DOHH2 (cell line): ENCODE measurements around the gene SGSH.
"Not testable (repeated sequence)": the region's sequence is repeated elsewhere in the genome, so short reads cannot be mapped to it uniquely, and the experiment has no call there.

Experiments
- H3F3A ChIP-seq: fragments of 200-600 bp; sonication (generic), shearing (Covaris generic); 2 replicates; pipeline ENCODE4 v1.6.0; 2016; ENCODE audit warnings: antibody characterized with exemption, mild to moderate bottlenecking; ENCODE audit not compliant: control insufficient read depth, insufficient read depth
- H3K27ac ChIP-seq: fragments of 200-600 bp; sonication (generic); 2 replicates; pipeline ENCODE4 v1.5.1; 2014; ENCODE audit warnings: low read depth, mild to moderate bottlenecking, low read length, moderate library complexity
- H3K27me3 ChIP-seq: fragments of 200-600 bp; sonication (generic); 2 replicates; pipeline ENCODE4 v1.6.1; 2014; ENCODE audit warnings: mild to moderate bottlenecking, low read length, mixed read lengths; ENCODE audit not compliant: control insufficient read depth
- H3K36me3 ChIP-seq: fragments of 200-600 bp; sonication (generic); 2 replicates; pipeline ENCODE4 v1.6.1; 2014; ENCODE audit warnings: mild to moderate bottlenecking, low read length, moderate library complexity, mixed read lengths; ENCODE audit not compliant: control insufficient read depth
- H3K4me1 ChIP-seq: fragments of 200-600 bp; sonication (generic); 2 replicates; pipeline ENCODE4 v1.6.1; 2014; ENCODE audit warnings: mild to moderate bottlenecking, low read length, mixed read lengths; ENCODE audit not compliant: control insufficient read depth
- H3K4me2 ChIP-seq: fragments of 200-600 bp; sonication (generic); 2 replicates; pipeline ENCODE4 v1.6.0; 2014; ENCODE audit warnings: mild to moderate bottlenecking, low read length, moderate library complexity
- H3K4me3 ChIP-seq: fragments of 200-600 bp; sonication (generic); 2 replicates; pipeline ENCODE4 v1.5.1; 2014; ENCODE audit warnings: mild to moderate bottlenecking, low read length, mixed read lengths
- H3K79me2 ChIP-seq: fragments of 200-600 bp; sonication (generic); 2 replicates; pipeline ENCODE4 v1.6.1; 2014; ENCODE audit warnings: mild to moderate bottlenecking, low read length, mixed read lengths; ENCODE audit not compliant: control insufficient read depth
- H3K9me2 ChIP-seq: fragments of 200-600 bp; sonication (generic); replicated peaks from 2 replicates; pipeline ENCODE4 v1.6.1; 2014; ENCODE audit warnings: mild to moderate bottlenecking, low read length, mixed read lengths; ENCODE audit not compliant: control insufficient read depth
- H3K9me3 ChIP-seq: fragments of 200-600 bp; sonication (generic); 2 replicates; pipeline ENCODE4 v1.6.1; 2014; ENCODE audit warnings: antibody characterized with exemption, low read length, mixed read lengths; ENCODE audit not compliant: control insufficient read depth, insufficient read depth
- H4K20me1 ChIP-seq: fragments of 200-600 bp; sonication (generic); 2 replicates; pipeline ENCODE4 v1.6.0; 2014; ENCODE audit warnings: low read depth, mild to moderate bottlenecking, antibody characterized with exemption, low read length, moderate library complexity; ENCODE audit not compliant: control insufficient read depth, insufficient read depth
- CTCF ChIP-seq: fragments of 200-600 bp; sonication (generic); IDR thresholded peaks from one replicate; pipeline ENCODE4 v1.5.1; 2014; ENCODE audit warnings: antibody characterized with exemption, mild to moderate bottlenecking, low read depth, low read length; ENCODE audit not compliant: poor library complexity, severe bottlenecking
- EZH2phosphoT487 ChIP-seq: fragments of 200-600 bp; sonication (generic); IDR thresholded peaks from 2 replicates; pipeline ENCODE4 v1.6.1; 2017; ENCODE audit warnings: borderline replicate concordance, mild to moderate bottlenecking, antibody characterized with exemption, low read length, moderate library complexity, mixed read lengths

Gene SGSH

GRCh38 chr17:80246266-80246681 lies 26.1 kb upstream of the SGSH start:
- Histone ChIP-seq H3K9me3 (no peaks in the 10 kb centered on the region), H3K27me3 (no peaks in the 10 kb centered on the region), H4K20me1 (no peaks in the 10 kb centered on the region), H3K36me3 (no peaks in the 10 kb centered on the region), H3F3A (no peaks in the 10 kb centered on the region), H3K4me2 (no peak overlapping the region), H3K9me2 (no peaks in the 10 kb centered on the region), H3K4me3 (no peak overlapping the region), H3K4me1 (no peaks in the 10 kb centered on the region), H3K79me2 (no peaks in the 10 kb centered on the region), H3K27ac (no peak overlapping the region)
- no peak for TF ChIP-seq EZH2phosphoT487
- no peak for TF ChIP-seq CTCF

GRCh38 chr17:80245566-80246265 lies 25.6 kb upstream of the SGSH start:
- H4K20me1 ChIP-seq: no peaks in the 10 kb centered on the region
- no peaks in the 10 kb centered on the region for H3K79me2 ChIP-seq
- H3K4me3 ChIP-seq: no peak overlapping the region
- no peaks in the 10 kb centered on the region for H3F3A ChIP-seq
- H3K9me3 ChIP-seq: no peaks in the 10 kb centered on the region
- H3K36me3 ChIP-seq: no peaks in the 10 kb centered on the region
- TF ChIP-seq CTCF (no peak), EZH2phosphoT487 (no peak)
- H3K27me3 ChIP-seq: no peaks in the 10 kb centered on the region
- no peak overlapping the region for H3K4me2 ChIP-seq
- no peak overlapping the region for H3K27ac ChIP-seq
- no peaks in the 10 kb centered on the region for H3K9me2 ChIP-seq
- no peaks in the 10 kb centered on the region for H3K4me1 ChIP-seq

- H3K9me2 ChIP-seq: no peaks in the 10 kb centered on the region
- TF ChIP-seq EZH2phosphoT487 (no peak), CTCF (no peak)
Measured at GRCh38 chr17:80244871-80245509, 24.9 kb upstream of the SGSH start.

GRCh38 chr17:80244448-80244847 lies 24.3 kb upstream of the SGSH start:
- H3K36me3 ChIP-seq, H3K27me3 ChIP-seq, H4K20me1 ChIP-seq, H3K4me1 ChIP-seq, H3K4me3 ChIP-seq, H3K27ac ChIP-seq, H3F3A ChIP-seq, H3K79me2 ChIP-seq, H3K9me2 ChIP-seq, H3K9me3 ChIP-seq, H3K4me2 ChIP-seq: not testable (repeated sequence)

More at GRCh38 chr17:80244871-80245509, 24.9 kb upstream of the SGSH start:
- Histone ChIP-seq H3K4me2 (no peak overlapping the region), H3K79me2 (no peaks in the 10 kb centered on the region), H3K27ac (no peak overlapping the region), H3K27me3 (no peaks in the 10 kb centered on the region), H3F3A (no peaks in the 10 kb centered on the region), H3K9me3 (no peaks in the 10 kb centered on the region), H4K20me1 (no peaks in the 10 kb centered on the region), H3K36me3 (no peaks in the 10 kb centered on the region), H3K4me1 (no peaks in the 10 kb centered on the region), H3K4me3 (no peak overlapping the region)
